BLaER1 (cell line): ENCODE data around the gene TLR4.
A peak's percentile ranks its signal among the peaks of the same experiment; 100 is the strongest.

Experiments
- H3K27ac ChIP-seq: shearing (Covaris generic); formaldehyde crosslinking; 2 replicates; pipeline ENCODE4 v1.8.1; 2022
- H3K27me3 ChIP-seq: shearing (Covaris generic); formaldehyde crosslinking; 2 replicates; pipeline ENCODE4 v1.8.1; 2022
- H3K36me3 ChIP-seq: shearing (Covaris generic); formaldehyde crosslinking; 2 replicates; pipeline ENCODE4 v1.8.1; 2022
- H3K4me1 ChIP-seq: shearing (Covaris generic); formaldehyde crosslinking; 2 replicates; pipeline ENCODE4 v1.8.1; 2022
- H3K4me2 ChIP-seq: shearing (Covaris generic); formaldehyde crosslinking; 2 replicates; pipeline ENCODE4 v1.8.1; 2022
- H3K4me3 ChIP-seq: shearing (Covaris generic); formaldehyde crosslinking; 2 replicates; pipeline ENCODE4 v1.8.1; 2022
- H3K9ac ChIP-seq: shearing (Covaris generic); formaldehyde crosslinking; 2 replicates; pipeline ENCODE4 v1.8.1; 2022
- H3K9me3 ChIP-seq: shearing (Covaris generic); formaldehyde crosslinking; 2 replicates; pipeline ENCODE4 v1.8.1; 2022
- H4K20me1 ChIP-seq: shearing (Covaris generic); formaldehyde crosslinking; 2 replicates; pipeline ENCODE4 v1.8.1; 2022
- Cebpa-rat ChIP-seq: shearing (Covaris generic); IDR thresholded peaks from 2 replicates; pipeline ENCODE4 v1.8.1; 2022

Gene TLR4

GRCh38 chr9:117681888-117682287 is 22.3 kb upstream of the TLR4 start:
- Histone ChIP-seq H3K27me3 (no peaks in the 10 kb centered on the region), H3K9ac (no peak overlapping the region), H4K20me1 (no peaks in the 10 kb centered on the region), H3K4me3 (no peak overlapping the region), H3K36me3 (no peaks in the 10 kb centered on the region), H3K9me3 (no peaks in the 10 kb centered on the region), H3K4me1 (peaks cover 4% of the 10 kb centered on the region; the same call in 1 of the 2 replicates), H3K4me2 (no peak overlapping the region), H3K27ac (no peak overlapping the region)
- TF ChIP-seq Cebpa-rat = no peak

GRCh38 chr9:117682955-117683710 is 21.1 kb upstream of the TLR4 start:
- Histone ChIP-seq H3K4me1 (no peaks in the 10 kb centered on the region), H3K27ac (no peak overlapping the region), H3K4me3 (no peak overlapping the region), H3K27me3 (no peaks in the 10 kb centered on the region), H3K9me3 (no peaks in the 10 kb centered on the region), H4K20me1 (no peaks in the 10 kb centered on the region), H3K4me2 (no peak overlapping the region), H3K36me3 (no peaks in the 10 kb centered on the region), H3K9ac (no peak overlapping the region)
- TF ChIP-seq Cebpa-rat = no peak

DNA sequence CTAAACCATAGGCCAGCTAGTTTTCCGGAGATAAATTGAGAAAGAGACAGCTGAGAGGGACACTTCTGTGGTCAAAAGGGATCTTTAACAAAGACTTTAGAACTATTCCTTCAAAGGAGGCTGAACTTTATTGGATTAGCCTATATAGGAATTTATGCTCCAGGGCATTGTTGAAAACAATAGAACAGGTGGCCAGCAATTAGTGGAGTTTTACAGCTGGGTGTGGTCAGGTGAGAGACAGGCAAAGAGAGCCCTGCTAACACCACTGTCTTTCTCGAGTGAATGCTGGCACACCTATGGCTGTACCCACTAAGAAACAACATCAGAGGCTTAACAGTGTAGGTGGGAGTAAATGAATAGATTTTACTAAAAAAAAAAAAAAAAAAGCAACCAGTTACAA is 16.7 kb upstream of the TLR4 start:
- Histone ChIP-seq H3K9me3 (no peaks in the 10 kb centered on the region), H3K9ac (no peak overlapping the region), H3K27me3 (no peaks in the 10 kb centered on the region), H3K36me3 (no peaks in the 10 kb centered on the region), H4K20me1 (no peaks in the 10 kb centered on the region), H3K4me3 (no peak overlapping the region), H3K4me1 (no peaks in the 10 kb centered on the region), H3K27ac (no peak overlapping the region), H3K4me2 (no peak overlapping the region)
- no peak for TF ChIP-seq Cebpa-rat

DNA sequence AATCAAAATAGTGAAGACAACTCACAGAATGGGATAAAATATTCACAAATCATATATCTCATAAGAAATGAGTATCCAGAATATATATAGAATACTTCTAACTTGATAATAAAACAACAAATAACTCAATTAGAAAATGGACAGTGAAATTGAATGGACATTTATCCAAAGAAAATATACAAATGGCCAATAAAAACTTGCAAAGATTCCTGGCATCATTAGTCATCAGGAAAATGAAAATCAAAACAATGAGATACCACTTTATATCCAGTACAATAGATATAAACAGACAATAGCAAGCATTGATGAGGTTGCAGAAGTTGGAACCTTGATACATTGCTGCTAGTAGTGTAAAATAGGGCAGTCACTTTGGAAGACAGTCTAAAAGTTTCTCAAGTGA is 12.8 kb upstream of the TLR4 start:
- no peak overlapping the region for H3K4me2 ChIP-seq
- no peaks in the 10 kb centered on the region for H4K20me1 ChIP-seq
- no peaks in the 10 kb centered on the region for H3K4me1 ChIP-seq
- no peaks in the 10 kb centered on the region for H3K36me3 ChIP-seq
- no peak overlapping the region for H3K27ac ChIP-seq
- H3K4me3 ChIP-seq = no peak overlapping the region
- TF ChIP-seq Cebpa-rat = no peak
- H3K27me3 ChIP-seq = no peaks in the 10 kb centered on the region
- no peak overlapping the region for H3K9ac ChIP-seq
- peaks cover 6% of the 10 kb centered on the region for H3K9me3 ChIP-seq

GRCh38 chr9:117696154-117696553 is 8.0 kb upstream of the TLR4 start:
- Histone ChIP-seq H3K4me3 (no peak overlapping the region), H3K9ac (no peak overlapping the region), H3K9me3 (peaks cover 10% of the 10 kb centered on the region), H3K27ac (no peak overlapping the region), H3K27me3 (no peaks in the 10 kb centered on the region), H3K4me1 (no peaks in the 10 kb centered on the region), H3K36me3 (no peaks in the 10 kb centered on the region), H3K4me2 (no peak overlapping the region), H4K20me1 (no peaks in the 10 kb centered on the region)
- no peak for TF ChIP-seq Cebpa-rat

DNA sequence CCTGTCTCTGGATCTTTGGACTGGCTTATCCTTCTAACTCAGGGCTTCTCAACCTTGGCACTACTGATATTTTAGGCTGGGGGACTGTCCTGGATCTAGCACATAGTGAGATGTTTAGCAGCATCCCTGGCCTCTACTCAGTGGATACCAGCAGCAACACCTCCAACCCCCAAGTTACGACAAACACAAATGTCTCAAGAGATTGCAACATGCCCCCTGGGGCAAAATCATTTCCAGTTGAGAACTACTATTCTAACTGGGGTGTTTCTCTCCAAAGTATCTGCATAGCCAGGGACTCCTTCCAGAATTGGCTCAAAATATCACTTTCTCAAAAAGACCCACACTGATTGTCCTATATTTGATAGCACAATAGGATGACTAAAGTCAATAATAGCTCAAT is 7.2 kb upstream of the TLR4 start:
- H4K20me1 ChIP-seq = no peaks in the 10 kb centered on the region
- H3K27me3 ChIP-seq = no peaks in the 10 kb centered on the region
- no peak overlapping the region for H3K27ac ChIP-seq
- H3K4me3 ChIP-seq = no peak overlapping the region
- H3K4me1 ChIP-seq = no peaks in the 10 kb centered on the region
- no peak overlapping the region for H3K4me2 ChIP-seq
- H3K9me3 ChIP-seq = peaks cover 10% of the 10 kb centered on the region
- H3K9ac ChIP-seq = no peak overlapping the region
- no peaks in the 10 kb centered on the region for H3K36me3 ChIP-seq
- no peak for TF ChIP-seq Cebpa-rat

GRCh38 chr9:117703537-117703936 is 666 bp upstream of the TLR4 start:
- no peaks in the 10 kb centered on the region for H3K9me3 ChIP-seq
- peak overlapping the region; percentile 45; the same call in 1 of the 2 replicates for H3K27ac ChIP-seq
- H3K4me3 ChIP-seq = no peak overlapping the region
- H3K4me2 ChIP-seq = peak overlapping the region; percentile 66
- no peaks in the 10 kb centered on the region for H3K36me3 ChIP-seq
- H3K9ac ChIP-seq = no peak overlapping the region
- H3K4me1 ChIP-seq = peaks cover 16% of the 10 kb centered on the region
- no peaks in the 10 kb centered on the region for H3K27me3 ChIP-seq
- no peak for TF ChIP-seq Cebpa-rat
- no peaks in the 10 kb centered on the region for H4K20me1 ChIP-seq

GRCh38 chr9:117704597-117704996 is 394 bp downstream of the TLR4 start:
- no peak for TF ChIP-seq Cebpa-rat
- peak overlapping the region; percentile 34; the same call in 1 of the 2 replicates for H3K9ac ChIP-seq
- H3K27me3 ChIP-seq = no peaks in the 10 kb centered on the region
- H3K9me3 ChIP-seq = no peaks in the 10 kb centered on the region
- no peaks in the 10 kb centered on the region for H3K36me3 ChIP-seq
- peak overlapping the region; percentile 45 for H3K27ac ChIP-seq
- H3K4me1 ChIP-seq = peaks cover 16% of the 10 kb centered on the region
- peak overlapping the region; percentile 66 for H3K4me2 ChIP-seq
- no peak overlapping the region for H3K4me3 ChIP-seq
- no peaks in the 10 kb centered on the region for H4K20me1 ChIP-seq

DNA sequence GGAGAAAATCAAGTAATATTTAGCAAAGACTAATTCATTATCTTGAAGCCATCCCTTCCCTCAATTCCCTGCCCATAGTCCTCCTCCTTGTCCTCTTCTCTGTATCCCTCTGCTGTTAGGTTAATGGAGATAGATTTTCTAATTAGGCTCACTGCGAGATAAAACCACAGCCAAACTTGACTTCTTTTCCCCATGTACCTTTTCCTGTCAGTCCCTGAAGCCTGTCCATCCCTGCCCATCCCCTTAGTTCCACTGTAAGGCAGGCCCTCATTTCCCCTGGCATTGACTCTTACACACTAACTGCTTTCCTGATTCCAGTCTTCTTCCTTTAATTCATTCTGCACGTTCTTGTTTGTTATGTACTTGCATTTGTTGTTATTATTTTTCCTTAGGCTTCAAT is 1.2 kb downstream of the TLR4 start:
- H3K27me3 ChIP-seq = no peaks in the 10 kb centered on the region
- no peaks in the 10 kb centered on the region for H3K36me3 ChIP-seq
- H3K4me1 ChIP-seq = peaks cover 16% of the 10 kb centered on the region
- H3K4me2 ChIP-seq = no peak overlapping the region
- H3K9ac ChIP-seq = no peak overlapping the region
- no peaks in the 10 kb centered on the region for H3K9me3 ChIP-seq
- H3K4me3 ChIP-seq = no peak overlapping the region
- no peak for TF ChIP-seq Cebpa-rat
- no peaks in the 10 kb centered on the region for H4K20me1 ChIP-seq
- H3K27ac ChIP-seq = no peak overlapping the region

DNA sequence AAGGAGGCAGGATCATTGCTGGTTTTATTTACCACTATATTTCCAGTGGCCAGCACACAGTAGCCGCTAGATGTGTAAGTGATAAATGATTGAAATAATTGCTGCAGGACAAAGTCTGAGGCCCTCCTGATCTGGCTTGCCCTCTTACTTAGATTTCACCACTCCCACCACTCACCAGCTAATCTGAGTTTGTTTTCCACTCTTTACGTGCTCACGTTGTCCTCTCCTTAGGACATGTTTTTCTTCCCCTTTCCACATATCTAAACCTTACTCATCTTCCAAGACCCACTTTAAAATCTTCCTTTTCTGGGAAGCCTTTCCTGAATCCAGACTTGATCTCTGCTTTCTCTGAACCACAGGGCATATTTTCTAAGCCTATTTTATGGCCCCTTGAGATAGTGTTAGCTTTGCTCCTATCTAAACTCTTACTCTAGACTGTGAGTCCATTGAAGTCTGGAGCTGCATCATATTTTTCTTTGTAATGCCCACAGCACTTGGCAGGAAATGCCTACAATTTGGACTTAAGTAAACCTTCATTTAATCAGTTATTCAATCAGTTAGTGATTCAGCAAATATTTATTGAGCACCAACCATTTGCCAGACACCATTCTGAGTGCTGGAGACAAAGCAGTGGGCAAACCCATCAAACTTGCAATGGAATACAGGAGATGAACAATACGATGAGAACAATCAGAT is 2.4 kb downstream of the TLR4 start:
- Histone ChIP-seq H3K4me2 (no peak overlapping the region), H3K36me3 (no peaks in the 10 kb centered on the region)

More for the DNA sequence above, 2.4 kb downstream of the TLR4 start:
- H3K27me3 ChIP-seq = no peaks in the 10 kb centered on the region
- no peak for TF ChIP-seq Cebpa-rat
- no peaks in the 10 kb centered on the region for H3K9me3 ChIP-seq
- H3K4me1 ChIP-seq = peaks cover 16% of the 10 kb centered on the region
- H3K9ac ChIP-seq = no peak overlapping the region
- no peaks in the 10 kb centered on the region for H4K20me1 ChIP-seq
- H3K27ac ChIP-seq = no peak overlapping the region
- no peak overlapping the region for H3K4me3 ChIP-seq
